ENCODE results near the gene UBXN11. TPM values are rescaled to one million over a fixed set of nuclear protein-coding genes. Genes with fewer than 3 reads are reported as not detected.
A peak's percentile ranks its signal among the peaks of the same experiment; 100 is the strongest.

The UBXN11 gene
- total and polyA plus RNA-seq, 2 donors from 2014 or later = 30.2 to 55.0 TPM

DNA sequence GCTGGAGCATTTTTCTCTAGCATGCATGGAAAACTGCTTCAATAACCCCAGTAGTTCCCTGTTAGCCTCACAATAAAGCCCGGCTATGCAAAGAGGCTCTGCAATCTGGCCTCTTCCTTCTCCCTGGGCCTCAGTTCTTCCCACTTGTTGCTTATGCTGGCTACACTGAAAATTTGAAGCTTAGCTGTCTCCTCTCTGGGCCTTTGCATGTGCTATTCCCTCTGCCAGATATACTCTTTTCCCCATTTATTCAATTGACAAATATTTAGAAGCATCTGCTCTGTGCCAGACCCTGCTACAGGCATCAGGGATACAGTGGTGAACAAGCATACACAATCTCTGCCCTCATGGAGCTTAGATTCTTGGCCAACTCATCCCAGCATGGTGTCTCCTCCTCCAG lies 32.2 kb upstream of the UBXN11 start:
- Histone ChIP-seq H3K4me1 (ENCODE audit: control insufficient read depth in 2 of 3, insufficient read depth in 2 of 3, low read depth in 1 of 3, low read length in 3 of 3) (peaks cover 0 to 5% (median 0%) of the 10 kb centered on the region in 3 donors), H3K27me3 (ENCODE audit: control insufficient read depth, insufficient read depth, low read length) (peaks cover 4% of the 10 kb centered on the region), H3K9ac (ENCODE audit: low read length in 3 of 3) (no peak overlapping the region), H3K36me3 (ENCODE audit: control insufficient read depth in 2 of 3, insufficient read depth in 3 of 3, low read length in 3 of 3) (no peaks in the 10 kb centered on the region), H3K9me3 (ENCODE audit: control insufficient read depth in 2 of 3, insufficient read depth in 1 of 3, low read length in 3 of 3) (no peaks in the 10 kb centered on the region), H3K4me3 (ENCODE audit: low read length in 3 of 3) (no peak overlapping the region), H3K27ac (ENCODE audit: low read depth in 2 of 2, low read length in 2 of 2) (no peak overlapping the region)
- no peak for FAIRE-seq
- TF ChIP-seq CTCF (IDR thresholded peaks at IDR 0.05; ENCODE audit: borderline replicate concordance, extremely low read depth, insufficient read depth) = no peak
- intact Hi-C loops (cut with DNase I) = no loop called here
- no peak for DNase-seq

- Histone ChIP-seq H3K4me1 (ENCODE audit: control insufficient read depth in 2 of 3, insufficient read depth in 2 of 3, low read depth in 1 of 3, low read length in 3 of 3) (peaks cover 0 to 5% (median 0%) of the 10 kb centered on the region in 3 donors), H3K9ac (ENCODE audit: low read length in 3 of 3) (no peak overlapping the region), H3K9me3 (ENCODE audit: control insufficient read depth in 2 of 3, insufficient read depth in 1 of 3, low read length in 3 of 3) (no peaks in the 10 kb centered on the region), H3K27me3 (ENCODE audit: control insufficient read depth, insufficient read depth, low read length) (peaks cover 4% of the 10 kb centered on the region), H3K36me3 (ENCODE audit: control insufficient read depth in 2 of 3, insufficient read depth in 3 of 3, low read length in 3 of 3) (no peaks in the 10 kb centered on the region), H3K4me3 (ENCODE audit: low read length in 3 of 3) (no peak overlapping the region), H3K27ac (ENCODE audit: low read depth in 2 of 2, low read length in 2 of 2) (no peak overlapping the region)
- no peak for TF ChIP-seq CTCF (IDR thresholded peaks at IDR 0.05; ENCODE audit: borderline replicate concordance, extremely low read depth, insufficient read depth)
- peak in 2 of 5 donors; percentile 43 to 45 for DNase-seq
- intact Hi-C loops (cut with DNase I) = no loop called here
- no peak for FAIRE-seq
Observed at GRCh38 chr1:26337625-26338024, 31.2 kb upstream of the UBXN11 start.

GRCh38 chr1:26337206-26337535 lies 30.7 kb upstream of the UBXN11 start:
- H3K4me1 ChIP-seq (ENCODE audit: control insufficient read depth in 2 of 3, insufficient read depth in 2 of 3, low read depth in 1 of 3, low read length in 3 of 3) = peaks cover 0 to 5% (median 0%) of the 10 kb centered on the region in 3 donors
- FAIRE-seq (no peak), DNase-seq (peak in 1 of 5 donors; percentile 48)
- H3K27me3 ChIP-seq (ENCODE audit: control insufficient read depth, insufficient read depth, low read length) = peaks cover 4% of the 10 kb centered on the region
- no peak overlapping the region for H3K27ac ChIP-seq (ENCODE audit: low read depth in 2 of 2, low read length in 2 of 2)
- TF ChIP-seq CTCF (IDR thresholded peaks at IDR 0.05; ENCODE audit: borderline replicate concordance, extremely low read depth, insufficient read depth) = no peak
- H3K9me3 ChIP-seq (ENCODE audit: control insufficient read depth in 2 of 3, insufficient read depth in 1 of 3, low read length in 3 of 3) = no peaks in the 10 kb centered on the region
- no peaks in the 10 kb centered on the region for H3K36me3 ChIP-seq (ENCODE audit: control insufficient read depth in 2 of 3, insufficient read depth in 3 of 3, low read length in 3 of 3)
- H3K9ac ChIP-seq (ENCODE audit: low read length in 3 of 3) = no peak overlapping the region
- intact Hi-C loops (cut with DNase I) = no loop called here
- no peak overlapping the region for H3K4me3 ChIP-seq (ENCODE audit: low read length in 3 of 3)
